CD14-positive monocyte (primary cell): ENCODE measurements around the gene DDX17. TPM values are rescaled to one million over a fixed set of nuclear protein-coding genes. Genes with fewer than 3 reads are reported as not detected.

Experiments used
- DNase-seq, 3 donors: peaks; one replicate each; pipeline ENCODE4 v3.0.0-alpha.2; 2011 to 2022
- H2AFZ ChIP-seq: 2 replicates; pipeline ENCODE4 v1.6.0; 2012; ENCODE audit warnings: mild to moderate bottlenecking, low read depth, low read length, inconsistent platforms; ENCODE audit not compliant: insufficient read depth, poor library complexity, severe bottlenecking
- H3K27ac ChIP-seq, 2 donors: 1 replicate in 1 of 2; 2 replicates in 1 of 2; pipeline ENCODE4 v1.5.1; 2012 to 2013; ENCODE audit warnings: low read length in 2 of 2, control low read depth in 1 of 2, inconsistent platforms in 1 of 2, low read depth in 1 of 2, mild to moderate bottlenecking in 1 of 2
- H3K27me3 ChIP-seq, 2 donors: one replicate each; pipeline versions ENCODE4 v1.6.0 to v1.6.1; 2011 to 2013; ENCODE audit warnings: low read length in 2 of 2; ENCODE audit not compliant: control insufficient read depth in 2 of 2, insufficient read depth in 2 of 2
- H3K36me3 ChIP-seq, 2 donors: replicated peaks in 1 of 2; 1 replicate in 1 of 2; 2 replicates in 1 of 2; pipeline versions ENCODE4 v1.5.1 to v1.6.1; 2012 to 2013; ENCODE audit warnings: low read length in 2 of 2, control low read depth in 1 of 2, inconsistent platforms in 1 of 2, mild to moderate bottlenecking in 1 of 2; ENCODE audit not compliant: insufficient read depth in 2 of 2, control insufficient read depth in 1 of 2
- H3K4me1 ChIP-seq, 2 donors: 1 replicate in 1 of 2; 2 replicates in 1 of 2; pipeline versions ENCODE4 v1.5.1 to v1.6.1; 2012 to 2013; ENCODE audit warnings: low read length in 2 of 2, control low read depth in 1 of 2, inconsistent platforms in 1 of 2, mild to moderate bottlenecking in 1 of 2, moderate library complexity in 1 of 2; ENCODE audit not compliant: insufficient read depth in 2 of 2, control insufficient read depth in 1 of 2
- H3K4me2 ChIP-seq: replicated peaks from 2 replicates; pipeline ENCODE3; 2012; ENCODE audit warnings: low read length, moderate library complexity, mild to moderate bottlenecking; ENCODE audit not compliant: poor library complexity, severe bottlenecking; ENCODE audit errors: extremely low read depth
- H3K4me3 ChIP-seq, 3 experiments: fragments of 200-600 bp in 1 of 3; sonication (generic) in 1 of 3; replicated peaks in 1 of 3; 1 replicate in 2 of 3; 2 replicates in 1 of 3; pipeline ENCODE4 v1.5.1; 2011 to 2013; ENCODE audit warnings: low read length in 3 of 3, mild to moderate bottlenecking in 3 of 3, control low read depth in 2 of 3, low read depth in 2 of 3, inconsistent platforms in 1 of 3, moderate library complexity in 1 of 3
- H3K79me2 ChIP-seq: 2 replicates; pipeline ENCODE4 v1.6.0; 2012; ENCODE audit warnings: mild to moderate bottlenecking, control low read depth, inconsistent platforms, low read length, moderate library complexity; ENCODE audit not compliant: insufficient read depth
- H3K9ac ChIP-seq: 2 replicates; pipeline ENCODE4 v1.6.0; 2017; ENCODE audit warnings: low read length, mild to moderate bottlenecking; ENCODE audit not compliant: insufficient read depth, poor library complexity, severe bottlenecking
- H3K9me3 ChIP-seq, 2 donors: replicated peaks in 1 of 2; 1 replicate in 1 of 2; 2 replicates in 1 of 2; pipeline versions ENCODE4 v1.5.1 to v1.6.1; 2012 to 2013; ENCODE audit warnings: low read length in 2 of 2, control low read depth in 1 of 2; ENCODE audit not compliant: control insufficient read depth in 1 of 2, insufficient read depth in 1 of 2
- H4K20me1 ChIP-seq: 2 replicates; pipeline ENCODE4 v1.6.0; 2012; ENCODE audit warnings: mild to moderate bottlenecking, low read length, control low read depth, moderate library complexity; ENCODE audit not compliant: insufficient read depth
- H3K27ac Mint-ChIP-seq, 7 donors: one replicate each; pipeline ENCODE4 v1.8.0; 2020; ENCODE audit warnings: mild to moderate bottlenecking in 7 of 7, mixed read lengths in 7 of 7, moderate library complexity in 6 of 7, inconsistent platforms in 2 of 7
- H3K27me3 Mint-ChIP-seq, 3 donors: one replicate each; pipeline ENCODE4 v1.8.0; 2021 to 2022; ENCODE audit warnings: low read depth in 3 of 3, mild to moderate bottlenecking in 3 of 3, mixed read lengths in 3 of 3, moderate library complexity in 3 of 3, inconsistent platforms in 1 of 3
- H3K36me3 Mint-ChIP-seq, 2 donors: one replicate each; pipeline ENCODE4 v1.8.0; 2020; ENCODE audit warnings: mixed read lengths in 2 of 2, inconsistent platforms in 1 of 2, mild to moderate bottlenecking in 1 of 2
- H3K4me1 Mint-ChIP-seq: one replicate; pipeline ENCODE4 v1.8.0; 2020; ENCODE audit warnings: mild to moderate bottlenecking, mixed read lengths
- H3K4me3 Mint-ChIP-seq, 2 donors: one replicate each; pipeline ENCODE4 v1.8.0; 2020; ENCODE audit warnings: mild to moderate bottlenecking in 2 of 2, mixed read lengths in 2 of 2, moderate library complexity in 1 of 2
- H3K9me3 Mint-ChIP-seq, 7 donors: one replicate each; pipeline ENCODE4 v1.8.0; 2020 to 2022; ENCODE audit warnings: mixed read lengths in 7 of 7, mild to moderate bottlenecking in 6 of 7, moderate library complexity in 6 of 7, inconsistent platforms in 2 of 7
- CTCF ChIP-seq: fragments of 200-600 bp; IDR thresholded peaks from one replicate; pipeline ENCODE4 v1.8.0; 2022; ENCODE audit warnings: antibody characterized with exemption, mild to moderate bottlenecking
- WGBS: methylation state at CpG from one replicate; pipeline ENCODE4 v1.1.5; 2013; ENCODE audit warnings: missing lambda C conversion rate; ENCODE audit not compliant: insufficient coverage; 5-methylcytosine and 5-hydroxymethylcytosine counted together
- intact Hi-C, 2 donors: fragments of 100-400 bp; cut with micrococcal nuclease; formaldehyde crosslinking; loops; one replicate each; pipeline versions ENCODE4 v1.15.0 to v1.15.1; 2023
- polyA plus RNA-seq, 3 donors: library from polyadenylated mRNA; depleted of rRNA in 1 of 3; unstranded in 2 of 3; stranded (reverse) in 1 of 3; fragments of 300-500 nt in 2 of 3; fragments of >200 nt in 1 of 3; fragmentation: Illumina TruSeq in 2 of 3; gene quantifications; 1 replicate in 2 of 3; 2 replicates in 1 of 3; pipeline ENCODE4 v1.2.3, GENCODE V29; 2012 to 2021

The DDX17 gene
- polyA plus RNA-seq, 3 donors: 31.4 to 434 (median 36.3) TPM

DNA sequence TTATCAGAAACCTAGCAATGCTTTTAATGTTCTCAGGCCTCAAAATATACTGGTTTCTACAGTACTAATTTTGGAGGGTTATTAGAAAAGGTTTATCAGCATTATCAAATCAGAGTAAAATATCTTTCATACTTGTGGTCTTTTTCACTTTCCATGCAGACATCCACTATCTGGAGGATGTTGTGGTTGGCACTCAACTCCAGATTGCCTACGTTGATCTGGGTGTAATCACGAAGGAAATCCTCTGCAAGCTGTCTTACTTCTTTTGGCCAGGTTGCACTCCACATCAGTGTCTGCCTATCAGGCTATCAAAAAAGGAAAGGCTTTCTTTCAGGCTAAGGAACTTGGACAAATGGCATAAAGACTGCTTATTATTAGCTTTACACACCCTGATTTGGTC is 11.6 kb downstream of the DDX17 start:
- Histone ChIP-seq H3K27ac (no peak overlapping the region), H3K4me1 (no peaks in the 10 kb centered on the region), H3K9me3 (no peaks in the 10 kb centered on the region), H3K79me2 (peaks cover 70% of the 10 kb centered on the region), H4K20me1 (peaks cover 100% of the 10 kb centered on the region), H3K27me3 (no peaks in the 10 kb centered on the region), H3K9ac (no peak overlapping the region), H3K4me2 (no peak overlapping the region), H3K36me3 (peaks cover 98 to 100% of the 10 kb centered on the region in 2 donors), H2AFZ (no peak overlapping the region), H3K4me3 (no peak overlapping the region)
- no peak for DNase-seq
- 33% methylated on average over 2 of the region's 2 CpGs for WGBS
- no peak for TF ChIP-seq CTCF
- H3K4me1 Mint-ChIP-seq: no peaks in the 10 kb centered on the region
- peak overlapping the region in 1 of 7 donors; percentile 20 for H3K27ac Mint-ChIP-seq
- H3K4me3 Mint-ChIP-seq: no peak overlapping the region
- peaks cover 80 to 98% of the 10 kb centered on the region in 2 donors for H3K36me3 Mint-ChIP-seq
- peaks cover 0 to 2% (median 0%) of the 10 kb centered on the region in 3 donors for H3K27me3 Mint-ChIP-seq
- no peaks in the 10 kb centered on the region for H3K9me3 Mint-ChIP-seq
- intact Hi-C loops: no loop called here

GRCh38 chr22:38491707-38492348 is 14.3 kb downstream of the DDX17 start:
- H3K36me3 ChIP-seq: peaks cover 95 to 100% of the 10 kb centered on the region in 2 donors
- H3K27ac ChIP-seq: no peak overlapping the region
- no peak overlapping the region for H3K9ac ChIP-seq
- no peak overlapping the region for H3K4me2 ChIP-seq
- Mint-ChIP-seq H3K36me3 (peaks cover 81 to 97% of the 10 kb centered on the region in 2 donors), H3K4me3 (no peak overlapping the region), H3K4me1 (no peaks in the 10 kb centered on the region), H3K27ac (no peak overlapping the region), H3K9me3 (no peaks in the 10 kb centered on the region), H3K27me3 (peaks cover 0 to under 1% (median 0%) of the 10 kb centered on the region in 3 donors)
- H3K4me3 ChIP-seq: no peak overlapping the region
- no peaks in the 10 kb centered on the region for H3K9me3 ChIP-seq
- peaks cover 100% of the 10 kb centered on the region for H4K20me1 ChIP-seq
- no peak for DNase-seq
- no peak for TF ChIP-seq CTCF
- H2AFZ ChIP-seq: no peak overlapping the region
- 94% methylated on average over 2 of the region's 5 CpGs for WGBS
- H3K27me3 ChIP-seq: no peaks in the 10 kb centered on the region
- intact Hi-C loops: no loop called here
- peaks cover 50% of the 10 kb centered on the region for H3K79me2 ChIP-seq
- no peaks in the 10 kb centered on the region for H3K4me1 ChIP-seq
